ENCODE results near the gene PTPRD. TPM values are rescaled to one million over a fixed set of nuclear protein-coding genes. Genes with fewer than 3 reads are reported as not detected.

The PTPRD gene
- total RNA-seq, 2 donors from 2014 or later = 97.4 to 101 TPM

- no peaks in the 10 kb centered on the region for H3K36me3 ChIP-seq (ENCODE audit: control insufficient read depth, insufficient read depth, low read length)
- no peak overlapping the region for H3K4me3 ChIP-seq (ENCODE audit: low read length)
- H3K27me3 ChIP-seq (ENCODE audit: control insufficient read depth, insufficient read depth, low read length, poor library complexity, severe bottlenecking) = no peaks in the 10 kb centered on the region
- Mint-ChIP-seq H3K4me1 (peaks cover 13% of the 10 kb centered on the region), H3K9me3 (no peaks in the 10 kb centered on the region), H3K4me3 (no peak overlapping the region), H3K27me3 (ENCODE audit: insufficient read depth) (no peaks in the 10 kb centered on the region), H3K27ac (no peak overlapping the region), H3K36me3 (ENCODE audit: low read depth) (no peaks in the 10 kb centered on the region)
- 91 to 100% methylated on average over 1 to 2 of the region's 2 CpGs for WGBS, 2 experiments (ENCODE audit: insufficient coverage in 1 of 2, insufficient read length in 1 of 2)
- H3K9me3 ChIP-seq (ENCODE audit: control insufficient read depth, low read length) = no peaks in the 10 kb centered on the region
- H3K9ac ChIP-seq (ENCODE audit: extremely low read depth, low read length, poor library complexity, severe bottlenecking) = no peak overlapping the region
- no peak overlapping the region for H3K27ac ChIP-seq (ENCODE audit: low read depth, low read length)
- no peak for TF ChIP-seq CTCF (conservative IDR thresholded peaks at IDR 0.05)
- H3K4me1 ChIP-seq (ENCODE audit: control insufficient read depth, insufficient read depth, low read length) = peaks cover 5% of the 10 kb centered on the region
- DNase-seq = no peak
Observed at GRCh38 chr9:8648271-8648845, 1964.4 kb downstream of the PTPRD start.

GRCh38 chr9:8647824-8648223 lies 1965.0 kb downstream of the PTPRD start:
- H3K9ac ChIP-seq (ENCODE audit: extremely low read depth, low read length, poor library complexity, severe bottlenecking) = no peak overlapping the region
- H3K27ac ChIP-seq (ENCODE audit: low read depth, low read length) = no peak overlapping the region
- Mint-ChIP-seq H3K9me3 (no peaks in the 10 kb centered on the region), H3K36me3 (ENCODE audit: low read depth) (no peaks in the 10 kb centered on the region), H3K27me3 (ENCODE audit: insufficient read depth) (no peaks in the 10 kb centered on the region), H3K27ac (no peak overlapping the region), H3K4me1 (peaks cover 13% of the 10 kb centered on the region), H3K4me3 (no peak overlapping the region)
- peaks cover 5% of the 10 kb centered on the region for H3K4me1 ChIP-seq (ENCODE audit: control insufficient read depth, insufficient read depth, low read length)
- no peak overlapping the region for H3K4me3 ChIP-seq (ENCODE audit: low read length)
- 57 to 90% methylated on average over 2 to 6 of the region's 6 CpGs for WGBS, 2 experiments (ENCODE audit: insufficient coverage in 1 of 2, insufficient read length in 1 of 2)
- H3K9me3 ChIP-seq (ENCODE audit: control insufficient read depth, low read length) = no peaks in the 10 kb centered on the region
- no peak for TF ChIP-seq CTCF (conservative IDR thresholded peaks at IDR 0.05)
- H3K36me3 ChIP-seq (ENCODE audit: control insufficient read depth, insufficient read depth, low read length) = no peaks in the 10 kb centered on the region
- no peaks in the 10 kb centered on the region for H3K27me3 ChIP-seq (ENCODE audit: control insufficient read depth, insufficient read depth, low read length, poor library complexity, severe bottlenecking)
- no peak for DNase-seq

- WGBS, 2 experiments (ENCODE audit: insufficient coverage in 1 of 2, insufficient read length in 1 of 2) = 95% methylated on average over 4 to 10 of the region's 10 CpGs
- no peak for TF ChIP-seq CTCF (conservative IDR thresholded peaks at IDR 0.05)
- no peaks in the 10 kb centered on the region for H3K27me3 ChIP-seq (ENCODE audit: control insufficient read depth, insufficient read depth, low read length, poor library complexity, severe bottlenecking)
- no peaks in the 10 kb centered on the region for H3K4me1 Mint-ChIP-seq
- H3K4me3 Mint-ChIP-seq = no peak overlapping the region
- H3K9me3 ChIP-seq (ENCODE audit: control insufficient read depth, low read length) = no peaks in the 10 kb centered on the region
- H3K4me1 ChIP-seq (ENCODE audit: control insufficient read depth, insufficient read depth, low read length) = no peaks in the 10 kb centered on the region
- no peak overlapping the region for H3K27ac ChIP-seq (ENCODE audit: low read depth, low read length)
- H3K27ac Mint-ChIP-seq = no peak overlapping the region
- DNase-seq = no peak
- no peaks in the 10 kb centered on the region for H3K36me3 Mint-ChIP-seq (ENCODE audit: low read depth)
- H3K9ac ChIP-seq (ENCODE audit: extremely low read depth, low read length, poor library complexity, severe bottlenecking) = no peak overlapping the region
- no peaks in the 10 kb centered on the region for H3K9me3 Mint-ChIP-seq
- H3K36me3 ChIP-seq (ENCODE audit: control insufficient read depth, insufficient read depth, low read length) = no peaks in the 10 kb centered on the region
- H3K4me3 ChIP-seq (ENCODE audit: low read length) = no peak overlapping the region
- H3K27me3 Mint-ChIP-seq (ENCODE audit: insufficient read depth) = no peaks in the 10 kb centered on the region
Observed at GRCh38 chr9:8644571-8644970, 1968.2 kb downstream of the PTPRD start.

All from endodermal cell (in vitro differentiated cells).